Measurements from ENCODE around the gene TRAF3.

TRAF3 gene

DNA sequence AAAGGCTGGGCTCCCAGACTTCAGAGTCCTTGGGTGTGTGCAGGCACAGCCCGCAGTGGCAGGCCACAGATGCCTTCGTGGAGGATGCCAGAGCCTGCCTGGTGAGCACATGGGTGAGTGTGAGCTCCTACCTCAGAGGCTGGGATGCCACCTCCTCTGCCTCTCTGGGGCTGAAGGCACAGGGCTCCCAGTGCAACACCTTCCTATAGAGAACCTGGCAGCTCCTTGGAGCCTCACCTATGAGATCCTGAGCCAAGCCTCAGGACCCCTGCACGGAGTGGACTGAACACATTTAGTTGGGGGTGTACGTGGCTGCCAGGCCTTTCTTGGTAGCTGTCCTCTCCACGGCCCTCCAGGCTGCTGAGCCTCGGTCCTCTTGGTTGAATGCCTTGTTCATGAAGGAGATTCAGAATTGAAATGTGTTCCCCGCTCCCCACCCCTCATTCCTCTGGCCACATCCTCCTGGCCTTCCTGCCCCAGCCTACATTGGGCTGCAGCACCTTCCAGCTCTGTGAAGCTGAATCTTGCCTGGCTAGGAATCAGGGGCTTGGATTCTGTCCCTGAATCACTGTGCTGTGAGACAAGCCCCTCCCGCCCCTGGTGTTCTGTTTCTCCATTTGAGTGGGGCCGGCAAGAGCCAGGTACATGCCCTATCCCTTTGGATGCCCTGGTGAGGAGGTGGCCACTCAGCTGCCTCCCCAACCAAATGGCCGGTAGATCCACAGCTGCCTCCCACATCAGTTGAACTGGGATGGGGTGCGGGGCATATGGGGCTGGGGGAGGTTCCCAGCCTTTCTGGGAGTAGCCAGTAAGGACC is 38.7 kb upstream of the TRAF3 start:
- TF ChIP-seq YY1 (IDR thresholded peaks at IDR 0.05; ENCODE audit: low read depth) (no peak), RAD21 (IDR thresholded peaks at IDR 0.05; ENCODE audit: low read depth) (no peak), ZBTB7A (IDR thresholded peaks at IDR 0.05; ENCODE audit: low read depth) (no peak), FOXM1 (IDR thresholded peaks at IDR 0.05; ENCODE audit: borderline replicate concordance, low read depth) (no peak), TAF1 (IDR thresholded peaks at IDR 0.05; ENCODE audit: low read depth) (no peak), EGR1 (IDR thresholded peaks at IDR 0.05) (no peak), TEAD4 (IDR thresholded peaks at IDR 0.05) (no peak), CEBPB (IDR thresholded peaks at IDR 0.05) (no peak), CREB1 (IDR thresholded peaks at IDR 0.05; ENCODE audit: low read depth) (no peak), TCF12 (IDR thresholded peaks at IDR 0.05; ENCODE audit: low read depth) (no peak), NFIC (IDR thresholded peaks at IDR 0.05) (no peak), EP300 (IDR thresholded peaks at IDR 0.05; ENCODE audit: borderline replicate concordance) (no peak)
- TF ChIP-seq, protein P1, sequence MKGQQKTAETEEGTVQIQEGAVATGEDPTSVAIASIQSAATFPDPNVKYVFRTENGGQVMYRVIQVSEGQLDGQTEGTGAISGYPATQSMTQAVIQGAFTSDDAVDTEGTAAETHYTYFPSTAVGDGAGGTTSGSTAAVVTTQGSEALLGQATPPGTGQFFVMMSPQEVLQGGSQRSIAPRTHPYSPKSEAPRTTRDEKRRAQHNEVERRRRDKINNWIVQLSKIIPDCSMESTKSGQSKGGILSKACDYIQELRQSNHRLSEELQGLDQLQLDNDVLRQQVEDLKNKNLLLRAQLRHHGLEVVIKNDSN (IDR thresholded peaks at IDR 0.05), result no peak
- TF ChIP-seq, protein P2, sequence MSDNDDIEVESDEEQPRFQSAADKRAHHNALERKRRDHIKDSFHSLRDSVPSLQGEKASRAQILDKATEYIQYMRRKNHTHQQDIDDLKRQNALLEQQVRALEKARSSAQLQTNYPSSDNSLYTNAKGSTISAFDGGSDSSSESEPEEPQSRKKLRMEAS (IDR thresholded peaks at IDR 0.05), result no peak
- TF ChIP-seq, protein P3, sequence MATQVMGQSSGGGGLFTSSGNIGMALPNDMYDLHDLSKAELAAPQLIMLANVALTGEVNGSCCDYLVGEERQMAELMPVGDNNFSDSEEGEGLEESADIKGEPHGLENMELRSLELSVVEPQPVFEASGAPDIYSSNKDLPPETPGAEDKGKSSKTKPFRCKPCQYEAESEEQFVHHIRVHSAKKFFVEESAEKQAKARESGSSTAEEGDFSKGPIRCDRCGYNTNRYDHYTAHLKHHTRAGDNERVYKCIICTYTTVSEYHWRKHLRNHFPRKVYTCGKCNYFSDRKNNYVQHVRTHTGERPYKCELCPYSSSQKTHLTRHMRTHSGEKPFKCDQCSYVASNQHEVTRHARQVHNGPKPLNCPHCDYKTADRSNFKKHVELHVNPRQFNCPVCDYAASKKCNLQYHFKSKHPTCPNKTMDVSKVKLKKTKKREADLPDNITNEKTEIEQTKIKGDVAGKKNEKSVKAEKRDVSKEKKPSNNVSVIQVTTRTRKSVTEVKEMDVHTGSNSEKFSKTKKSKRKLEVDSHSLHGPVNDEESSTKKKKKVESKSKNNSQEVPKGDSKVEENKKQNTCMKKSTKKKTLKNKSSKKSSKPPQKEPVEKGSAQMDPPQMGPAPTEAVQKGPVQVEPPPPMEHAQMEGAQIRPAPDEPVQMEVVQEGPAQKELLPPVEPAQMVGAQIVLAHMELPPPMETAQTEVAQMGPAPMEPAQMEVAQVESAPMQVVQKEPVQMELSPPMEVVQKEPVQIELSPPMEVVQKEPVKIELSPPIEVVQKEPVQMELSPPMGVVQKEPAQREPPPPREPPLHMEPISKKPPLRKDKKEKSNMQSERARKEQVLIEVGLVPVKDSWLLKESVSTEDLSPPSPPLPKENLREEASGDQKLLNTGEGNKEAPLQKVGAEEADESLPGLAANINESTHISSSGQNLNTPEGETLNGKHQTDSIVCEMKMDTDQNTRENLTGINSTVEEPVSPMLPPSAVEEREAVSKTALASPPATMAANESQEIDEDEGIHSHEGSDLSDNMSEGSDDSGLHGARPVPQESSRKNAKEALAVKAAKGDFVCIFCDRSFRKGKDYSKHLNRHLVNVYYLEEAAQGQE (IDR thresholded peaks at IDR 0.05; ENCODE audit: low read depth), result no peak

DNA sequence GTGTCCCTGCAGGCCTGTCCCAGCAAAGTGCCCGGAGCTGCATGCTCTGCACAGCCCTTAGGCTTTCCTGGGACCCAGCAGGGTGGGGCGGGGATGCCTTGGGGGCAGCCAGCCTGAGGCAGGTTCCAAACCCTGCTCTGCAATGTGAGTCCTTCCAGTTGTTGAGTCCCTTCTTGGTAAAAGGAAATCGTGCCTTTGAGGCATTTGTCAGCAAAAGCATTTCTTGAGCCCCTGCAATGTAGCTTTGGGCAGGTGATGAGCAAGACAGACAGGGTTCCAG is 38.1 kb upstream of the TRAF3 start:
- TF ChIP-seq EP300 (IDR thresholded peaks at IDR 0.05; ENCODE audit: borderline replicate concordance) (no peak), TEAD4 (IDR thresholded peaks at IDR 0.05) (no peak), CREB1 (IDR thresholded peaks at IDR 0.05; ENCODE audit: low read depth) (no peak), ZBTB7A (IDR thresholded peaks at IDR 0.05; ENCODE audit: low read depth) (no peak), TAF1 (IDR thresholded peaks at IDR 0.05; ENCODE audit: low read depth) (no peak), FOXM1 (IDR thresholded peaks at IDR 0.05; ENCODE audit: borderline replicate concordance, low read depth) (no peak), RAD21 (IDR thresholded peaks at IDR 0.05; ENCODE audit: low read depth) (no peak), CEBPB (IDR thresholded peaks at IDR 0.05) (no peak), EGR1 (IDR thresholded peaks at IDR 0.05) (no peak), NFIC (IDR thresholded peaks at IDR 0.05) (no peak), TCF12 (IDR thresholded peaks at IDR 0.05; ENCODE audit: low read depth) (no peak), YY1 (IDR thresholded peaks at IDR 0.05; ENCODE audit: low read depth) (no peak)
- TF ChIP-seq, protein P2 (IDR thresholded peaks at IDR 0.05), result no peak
- TF ChIP-seq, protein P3 (IDR thresholded peaks at IDR 0.05; ENCODE audit: low read depth), result no peak
- TF ChIP-seq, protein P1 (IDR thresholded peaks at IDR 0.05), result no peak

DNA sequence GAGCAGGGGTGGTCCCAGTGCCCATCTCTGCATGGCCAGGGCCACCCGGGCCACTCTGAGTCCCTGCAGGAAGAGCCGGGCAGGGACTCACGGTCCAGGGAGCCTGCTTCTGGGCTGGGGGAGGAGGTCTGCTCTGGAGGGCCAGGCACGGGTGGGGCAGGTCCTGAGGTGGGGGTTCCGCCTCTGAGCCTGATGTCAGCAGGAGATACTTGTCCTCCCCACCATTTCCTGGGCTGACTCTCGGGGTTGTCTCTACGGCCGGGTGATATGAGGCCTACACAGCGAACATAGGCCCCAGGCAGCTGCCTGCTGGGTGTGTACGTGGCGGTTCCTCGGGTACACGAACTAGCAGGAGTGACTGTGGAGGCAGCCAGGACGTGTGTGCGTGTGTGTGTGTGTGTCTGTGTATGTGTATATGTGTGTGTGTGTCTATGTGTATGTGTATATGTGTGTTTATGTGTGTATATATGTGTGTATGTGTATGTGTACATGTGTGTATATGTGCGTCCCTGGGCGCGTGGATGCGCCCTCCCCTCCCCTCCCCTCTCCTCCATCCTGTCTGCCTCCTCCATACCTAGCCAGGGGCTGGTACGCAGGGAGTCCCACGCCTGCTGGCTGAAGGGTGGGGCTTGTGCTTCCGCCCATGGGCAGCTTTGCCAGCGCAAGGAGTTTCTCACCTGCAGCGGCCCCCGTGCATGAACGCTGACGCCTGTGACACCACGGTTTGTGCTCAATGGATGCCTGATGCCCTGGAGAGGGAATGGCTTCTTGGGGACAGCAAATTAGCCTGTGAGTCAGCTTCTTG is 30.4 kb upstream of the TRAF3 start:
- TF ChIP-seq, protein P1 (IDR thresholded peaks at IDR 0.05), result no peak
- TF ChIP-seq TEAD4 (IDR thresholded peaks at IDR 0.05), result no peak
- TF ChIP-seq CEBPB (IDR thresholded peaks at IDR 0.05), result no peak
- no peak for TF ChIP-seq ZBTB7A (IDR thresholded peaks at IDR 0.05; ENCODE audit: low read depth)
- TF ChIP-seq CREB1 (IDR thresholded peaks at IDR 0.05; ENCODE audit: low read depth), result no peak
- TF ChIP-seq FOXM1 (IDR thresholded peaks at IDR 0.05; ENCODE audit: borderline replicate concordance, low read depth), result no peak
- TF ChIP-seq TAF1 (IDR thresholded peaks at IDR 0.05; ENCODE audit: low read depth), result no peak
- no peak for TF ChIP-seq EGR1 (IDR thresholded peaks at IDR 0.05)
- TF ChIP-seq, protein P3 (IDR thresholded peaks at IDR 0.05; ENCODE audit: low read depth), result no peak
- no peak for TF ChIP-seq YY1 (IDR thresholded peaks at IDR 0.05; ENCODE audit: low read depth)
- no peak for TF ChIP-seq EP300 (IDR thresholded peaks at IDR 0.05; ENCODE audit: borderline replicate concordance)
- TF ChIP-seq TCF12 (IDR thresholded peaks at IDR 0.05; ENCODE audit: low read depth), result no peak
- TF ChIP-seq RAD21 (IDR thresholded peaks at IDR 0.05; ENCODE audit: low read depth), result no peak
- TF ChIP-seq, protein P2 (IDR thresholded peaks at IDR 0.05), result no peak
- TF ChIP-seq NFIC (IDR thresholded peaks at IDR 0.05), result no peak
